HEK293 (cell line): Measurements from ENCODE around the gene R3HDM2.

ENCODE experiments used
- ELK4 ChIP-seq: IDR thresholded peaks from 2 replicates; pipeline ENCODE4 v1.6.1; 2011; ENCODE audit warnings: mild to moderate bottlenecking, low read depth, low read length, borderline replicate concordance
- IKZF3 ChIP-seq: fragments of 450-650 bp; IDR thresholded peaks from 2 replicates; pipeline ENCODE4 v1.5.0; 2018; ENCODE audit warnings: missing biosample characterization, mild to moderate bottlenecking, missing genetic modification characterization, moderate library complexity
- KLF9 ChIP-seq: fragments of 450-650 bp; formaldehyde crosslinking; IDR thresholded peaks from 2 replicates; pipeline ENCODE4 v1.5.1; 2016; ENCODE audit warnings: missing biosample characterization, missing genetic modification characterization, low read depth
- PBX3 ChIP-seq: sonication (generic); formaldehyde crosslinking; IDR thresholded peaks from 2 replicates; pipeline ENCODE4 v1.8.1; 2022; ENCODE audit warnings: mild to moderate bottlenecking, moderate library complexity, missing genetic modification reagents
- REST ChIP-seq: fragments of 450-650 bp; formaldehyde crosslinking; IDR thresholded peaks from 2 replicates; pipeline ENCODE4 v1.5.1; 2016; ENCODE audit warnings: missing biosample characterization, missing genetic modification characterization
- SALL2 ChIP-seq: fragments of 450-650 bp; formaldehyde crosslinking; IDR thresholded peaks from 2 replicates; pipeline ENCODE4 v1.5.0; 2017; ENCODE audit warnings: missing biosample characterization, mild to moderate bottlenecking, missing genetic modification characterization, borderline replicate concordance
- YY1 ChIP-seq: fragments of 450-650 bp; formaldehyde crosslinking; IDR thresholded peaks from 2 replicates; pipeline ENCODE4 v1.5.1; 2018; ENCODE audit warnings: missing biosample characterization, missing genetic modification characterization
- YY2 ChIP-seq: fragments of 450-650 bp; formaldehyde crosslinking; IDR thresholded peaks from 2 replicates; pipeline ENCODE4 v1.5.1; 2016; ENCODE audit warnings: missing biosample characterization, missing genetic modification characterization
- ZBTB8A ChIP-seq: fragments of 450-650 bp; formaldehyde crosslinking; IDR thresholded peaks from 2 replicates; pipeline ENCODE4 v1.5.1; 2016; ENCODE audit warnings: missing biosample characterization, missing genetic modification characterization
- ZEB2 ChIP-seq: fragments of 450-650 bp; formaldehyde crosslinking; IDR thresholded peaks from 2 replicates; pipeline ENCODE4 v1.5.1; 2016; ENCODE audit warnings: missing biosample characterization, missing genetic modification characterization
- ZIC2 ChIP-seq: fragments of 450-650 bp; formaldehyde crosslinking; IDR thresholded peaks from 2 replicates; pipeline ENCODE4 v1.5.1; 2016; ENCODE audit warnings: missing biosample characterization, missing genetic modification characterization
- ZNF16 ChIP-seq: fragments of 450-650 bp; formaldehyde crosslinking; IDR thresholded peaks from 2 replicates; pipeline ENCODE4 v1.5.1; 2016; ENCODE audit warnings: low read depth, missing biosample characterization, missing genetic modification characterization
- ZNF2 ChIP-seq: fragments of 450-650 bp; formaldehyde crosslinking; IDR thresholded peaks from 2 replicates; pipeline ENCODE4 v1.5.1; 2016; ENCODE audit warnings: missing biosample characterization, missing genetic modification characterization
- ZNF274 ChIP-seq, 2 experiments: fragments of 200-500 bp in 1 of 2; fragments of 450-650 bp in 1 of 2; sonication (Bioruptor generic) in 1 of 2; formaldehyde crosslinking in 1 of 2; IDR thresholded peaks; 2 replicates each; pipeline versions ENCODE4 v1.5.1 to v1.6.1; 2014 to 2016; ENCODE audit warnings: borderline replicate concordance in 1 of 2, inconsistent platforms in 1 of 2, low read length in 1 of 2, missing biosample characterization in 1 of 2, missing genetic modification characterization in 1 of 2
- ZNF302 ChIP-seq: fragments of 450-650 bp; formaldehyde crosslinking; IDR thresholded peaks from 2 replicates; pipeline ENCODE4 v1.5.1; 2016; ENCODE audit warnings: missing biosample characterization, missing genetic modification characterization, low read depth
- ZNF311 ChIP-seq: fragments of 450-650 bp; formaldehyde crosslinking; IDR thresholded peaks from 2 replicates; pipeline ENCODE4 v1.5.1; 2017; ENCODE audit warnings: missing biosample characterization, missing genetic modification characterization, borderline replicate concordance
- ZNF335 ChIP-seq: fragments of 450-650 bp; formaldehyde crosslinking; conservative IDR thresholded peaks from 2 replicates; pipeline ENCODE4 v1.5.1; 2016; ENCODE audit warnings: missing biosample characterization, missing genetic modification characterization
- ZNF501 ChIP-seq: fragments of 450-650 bp; formaldehyde crosslinking; IDR thresholded peaks from 2 replicates; pipeline ENCODE4 v1.5.1; 2016; ENCODE audit warnings: missing biosample characterization, missing genetic modification characterization
- ZNF518A ChIP-seq: fragments of 450-650 bp; formaldehyde crosslinking; conservative IDR thresholded peaks from 2 replicates; pipeline ENCODE4 v1.5.1; 2016; ENCODE audit warnings: low read depth, missing biosample characterization, missing genetic modification characterization
- ZNF585B ChIP-seq: fragments of 450-650 bp; formaldehyde crosslinking; IDR thresholded peaks from 2 replicates; pipeline ENCODE4 v1.5.1; 2016; ENCODE audit warnings: missing biosample characterization, missing genetic modification characterization
- ZNF610 ChIP-seq: fragments of 450-650 bp; formaldehyde crosslinking; IDR thresholded peaks from 2 replicates; pipeline ENCODE4 v1.5.1; 2016; ENCODE audit warnings: missing biosample characterization, missing genetic modification characterization, borderline replicate concordance
- ZNF623 ChIP-seq: fragments of 450-650 bp; formaldehyde crosslinking; IDR thresholded peaks from 2 replicates; pipeline ENCODE4 v1.5.1; 2016; ENCODE audit warnings: missing biosample characterization, missing genetic modification characterization
- ZNF654 ChIP-seq: fragments of 450-650 bp; formaldehyde crosslinking; IDR thresholded peaks from 2 replicates; pipeline ENCODE4 v1.5.1; 2016; ENCODE audit warnings: low read depth, missing biosample characterization, missing genetic modification characterization
- ZNF658 ChIP-seq: fragments of 450-650 bp; formaldehyde crosslinking; IDR thresholded peaks from 2 replicates; pipeline ENCODE4; 2016; ENCODE audit warnings: missing biosample characterization, missing genetic modification characterization
- ZNF660 ChIP-seq: fragments of 450-650 bp; IDR thresholded peaks from 2 replicates; pipeline ENCODE4 v1.5.1; 2018; ENCODE audit warnings: missing biosample characterization, mild to moderate bottlenecking, missing genetic modification characterization
- ZNF76 ChIP-seq: fragments of 450-650 bp; formaldehyde crosslinking; IDR thresholded peaks from 2 replicates; pipeline ENCODE4; 2016; ENCODE audit warnings: low read depth, missing biosample characterization, missing genetic modification characterization, borderline replicate concordance
- ZNF792 ChIP-seq: fragments of 450-650 bp; formaldehyde crosslinking; IDR thresholded peaks from 2 replicates; pipeline ENCODE4 v1.5.1; 2016; ENCODE audit warnings: missing biosample characterization, missing genetic modification characterization
- ZSCAN23 ChIP-seq: fragments of 450-650 bp; formaldehyde crosslinking; IDR thresholded peaks from 2 replicates; pipeline ENCODE4 v1.5.1; 2016; ENCODE audit warnings: missing biosample characterization, missing genetic modification characterization

Gene R3HDM2

DNA sequence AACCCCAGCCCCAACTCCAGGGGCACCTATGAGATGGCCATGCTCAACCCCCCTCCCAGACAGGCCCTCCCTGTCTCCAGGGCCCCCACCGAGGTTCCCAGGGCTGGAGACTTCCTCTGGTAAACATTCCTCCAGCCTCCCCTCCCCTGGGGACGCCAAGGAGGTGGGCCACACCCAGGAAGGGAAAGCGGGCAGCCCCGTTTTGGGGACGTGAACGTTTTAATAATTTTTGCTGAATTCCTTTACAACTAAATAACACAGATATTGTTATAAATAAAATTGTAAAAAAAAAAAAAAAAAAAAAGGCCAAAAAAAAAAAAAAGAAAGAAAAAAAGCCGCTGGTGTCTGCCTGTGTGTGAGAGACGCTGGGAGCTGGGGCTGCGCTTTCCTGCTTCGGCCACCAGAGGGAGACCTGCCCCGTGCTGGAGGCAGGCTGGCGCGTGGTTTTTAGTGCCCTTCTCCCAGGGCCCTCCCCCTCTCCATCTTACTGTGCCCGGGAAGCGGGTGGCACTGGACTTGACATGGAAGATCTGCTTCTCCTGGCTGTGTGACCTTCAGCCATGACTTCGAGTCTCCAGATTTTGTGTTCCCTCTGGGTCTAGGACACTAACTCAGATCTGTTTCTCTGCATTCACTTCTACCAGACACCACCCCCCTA is 217.7 kb downstream of the R3HDM2 start (continued):
- TF ChIP-seq ZNF518A (tag by site-specific recombination): 0 out of 2 replicates have a peak, but pooled peaks have one; percentile 25
- TF ChIP-seq ZNF335 (tag by site-specific recombination): peak; percentile 58; the same call in 1 of the 2 replicates
- no peak for TF ChIP-seq ZNF585B (tag by site-specific recombination)
- TF ChIP-seq ZNF660 (tag by site-specific recombination): 0 out of 2 replicates have a peak, but pooled peaks have one; percentile 71
- peak; percentile 85 for TF ChIP-seq ZBTB8A (tag by site-specific recombination)
- TF ChIP-seq ZNF16 (tag by site-specific recombination): no peak
- no peak for TF ChIP-seq ELK4
- peak; percentile 42 for TF ChIP-seq KLF9 (tag by site-specific recombination)
- no peak for TF ChIP-seq ZNF274 (IDR thresholded peaks at IDR 0.05; ENCODE audit: low read length)
- no peak for TF ChIP-seq ZNF274 (tag by site-specific recombination; IDR thresholded peaks at IDR 0.05; ENCODE audit: borderline replicate concordance)
- 0 out of 2 replicates have a peak, but pooled peaks have one; percentile 23 for TF ChIP-seq ZNF501 (tag by site-specific recombination)
- no peak for TF ChIP-seq SALL2
- TF ChIP-seq YY2 (tag by site-specific recombination): no peak
- TF ChIP-seq IKZF3 (tag by site-specific recombination): peak; percentile 76
- TF ChIP-seq ZNF302 (tag by site-specific recombination): no peak
- no peak for TF ChIP-seq ZIC2 (tag by site-specific recombination)
- no peak for TF ChIP-seq YY1 (tag by site-specific recombination)
- no peak for TF ChIP-seq ZNF623
- TF ChIP-seq ZEB2: 0 out of 2 replicates have a peak, but pooled peaks have one; percentile 35
- no peak for TF ChIP-seq ZNF792
- no peak for TF ChIP-seq ZSCAN23 (tag by site-specific recombination)
- TF ChIP-seq ZNF658: no peak
- TF ChIP-seq ZNF311 (tag by site-specific recombination): no peak
- 0 out of 2 replicates have a peak, but pooled peaks have one; percentile 43 for TF ChIP-seq ZNF2 (tag by site-specific recombination)
- no peak for TF ChIP-seq REST (tag by site-specific recombination)
- no peak for TF ChIP-seq ZNF76 (tag by site-specific recombination)
- no peak for TF ChIP-seq ZNF610 (tag by site-specific recombination)
- TF ChIP-seq ZNF654: peak; percentile 82
- TF ChIP-seq PBX3: no peak
